Chondrocyte (in vitro differentiated cells): ENCODE results near the gene SDR42E2. TPM values are rescaled to one million over a fixed set of nuclear protein-coding genes. Genes with fewer than 3 reads are reported as not detected.

Source experiments
- DNase-seq: peaks from one replicate; pipeline ENCODE4 v3.0.0; 2021; ENCODE audit warnings: mixed read lengths, low spot score
- H3K27ac Mint-ChIP-seq: one replicate; pipeline ENCODE4 v1.8.0; 2021; ENCODE audit warnings: mild to moderate bottlenecking, moderate library complexity, mixed read lengths; ENCODE audit not compliant: unreplicated experiment
- H3K27me3 Mint-ChIP-seq: 2 replicates; pipeline ENCODE4 v1.8.0; 2021; ENCODE audit warnings: low read depth, mixed read lengths
- H3K36me3 Mint-ChIP-seq: 2 replicates; pipeline ENCODE4 v1.8.0; 2021; ENCODE audit warnings: low read depth, mixed read lengths
- H3K4me1 Mint-ChIP-seq: 2 replicates; pipeline ENCODE4 v1.8.0; 2021; ENCODE audit warnings: low read depth, mild to moderate bottlenecking, mixed read lengths
- H3K4me3 Mint-ChIP-seq: one replicate; pipeline ENCODE4 v1.8.0; 2021; ENCODE audit warnings: mild to moderate bottlenecking, moderate library complexity, mixed read lengths; ENCODE audit not compliant: unreplicated experiment
- H3K9me3 Mint-ChIP-seq: 2 replicates; pipeline ENCODE4 v1.8.0; 2021; ENCODE audit warnings: low read depth, mixed read lengths
- total RNA-seq: library from RNA; stranded (reverse); gene quantifications from 3 replicates; pipeline ENCODE4 v1.2.1, GENCODE V29; 2021
- TF ChIP-seq, protein P1 (sequence below): fragments of 200-600 bp; sonication (generic); IDR thresholded peaks from 2 replicates; pipeline ENCODE4 v1.5.0; 2021; ENCODE audit warnings: antibody characterized with exemption, mild to moderate bottlenecking, moderate library complexity

Gene SDR42E2
- total RNA-seq, 1 donor from 2014 or later = not detected

DNA sequence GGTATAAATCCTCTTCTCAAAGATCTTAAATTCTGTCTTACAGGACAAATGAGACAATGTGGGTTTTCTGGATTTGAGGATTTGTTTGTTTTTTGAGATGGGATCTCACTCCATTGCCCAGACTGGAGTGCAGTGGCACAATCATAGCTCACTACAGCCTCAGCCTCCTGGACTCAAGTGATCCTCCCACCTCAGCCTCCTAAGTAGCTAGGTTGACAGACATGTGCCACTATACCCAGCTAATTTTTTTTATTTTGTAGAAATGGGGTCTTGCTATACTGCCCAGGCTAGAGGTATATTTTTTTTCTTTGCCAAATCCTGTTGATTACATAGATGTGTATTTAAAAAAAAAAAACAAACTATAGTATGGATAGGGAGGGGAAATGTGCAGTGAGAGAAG is 31.8 kb upstream of the SDR42E2 start:
- peaks cover 12% of the 10 kb centered on the region for H3K27me3 Mint-ChIP-seq

DNA sequence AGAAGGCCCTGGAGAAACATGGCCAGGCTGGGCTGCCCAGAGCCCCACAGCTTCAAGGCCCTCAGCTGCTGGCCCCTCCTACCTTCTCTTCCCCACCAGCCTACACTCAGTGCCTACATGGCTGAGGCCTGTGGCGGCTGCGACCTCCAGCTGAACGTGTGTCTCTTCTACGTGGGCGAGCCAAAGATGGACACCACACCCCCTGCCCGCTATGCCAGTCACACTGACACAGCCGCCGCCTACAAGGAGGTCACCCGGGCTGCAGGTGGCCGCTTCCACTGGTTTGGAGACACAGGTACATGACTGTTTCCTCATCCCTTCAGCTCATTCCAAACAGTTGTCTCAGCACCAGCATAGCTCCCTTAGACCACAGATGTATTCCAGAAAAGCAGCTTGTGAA is 29.5 kb upstream of the SDR42E2 start:
- Mint-ChIP-seq H3K4me1 (no peaks in the 10 kb centered on the region), H3K27ac (no peak overlapping the region), H3K4me3 (no peak overlapping the region), H3K9me3 (peaks cover 5% of the 10 kb centered on the region), H3K36me3 (no peaks in the 10 kb centered on the region), H3K27me3 (peaks cover 24% of the 10 kb centered on the region)
- TF ChIP-seq, protein P1, sequence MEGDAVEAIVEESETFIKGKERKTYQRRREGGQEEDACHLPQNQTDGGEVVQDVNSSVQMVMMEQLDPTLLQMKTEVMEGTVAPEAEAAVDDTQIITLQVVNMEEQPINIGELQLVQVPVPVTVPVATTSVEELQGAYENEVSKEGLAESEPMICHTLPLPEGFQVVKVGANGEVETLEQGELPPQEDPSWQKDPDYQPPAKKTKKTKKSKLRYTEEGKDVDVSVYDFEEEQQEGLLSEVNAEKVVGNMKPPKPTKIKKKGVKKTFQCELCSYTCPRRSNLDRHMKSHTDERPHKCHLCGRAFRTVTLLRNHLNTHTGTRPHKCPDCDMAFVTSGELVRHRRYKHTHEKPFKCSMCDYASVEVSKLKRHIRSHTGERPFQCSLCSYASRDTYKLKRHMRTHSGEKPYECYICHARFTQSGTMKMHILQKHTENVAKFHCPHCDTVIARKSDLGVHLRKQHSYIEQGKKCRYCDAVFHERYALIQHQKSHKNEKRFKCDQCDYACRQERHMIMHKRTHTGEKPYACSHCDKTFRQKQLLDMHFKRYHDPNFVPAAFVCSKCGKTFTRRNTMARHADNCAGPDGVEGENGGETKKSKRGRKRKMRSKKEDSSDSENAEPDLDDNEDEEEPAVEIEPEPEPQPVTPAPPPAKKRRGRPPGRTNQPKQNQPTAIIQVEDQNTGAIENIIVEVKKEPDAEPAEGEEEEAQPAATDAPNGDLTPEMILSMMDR = no peak
- no peak for DNase-seq

More for the DNA sequence above, 31.8 kb upstream of the SDR42E2 start:
- Mint-ChIP-seq H3K4me3 (no peak overlapping the region), H3K36me3 (no peaks in the 10 kb centered on the region), H3K9me3 (peaks cover 5% of the 10 kb centered on the region), H3K27ac (no peak overlapping the region), H3K4me1 (no peaks in the 10 kb centered on the region)
- TF ChIP-seq, protein P1 = no peak
- no peak for DNase-seq

DNA sequence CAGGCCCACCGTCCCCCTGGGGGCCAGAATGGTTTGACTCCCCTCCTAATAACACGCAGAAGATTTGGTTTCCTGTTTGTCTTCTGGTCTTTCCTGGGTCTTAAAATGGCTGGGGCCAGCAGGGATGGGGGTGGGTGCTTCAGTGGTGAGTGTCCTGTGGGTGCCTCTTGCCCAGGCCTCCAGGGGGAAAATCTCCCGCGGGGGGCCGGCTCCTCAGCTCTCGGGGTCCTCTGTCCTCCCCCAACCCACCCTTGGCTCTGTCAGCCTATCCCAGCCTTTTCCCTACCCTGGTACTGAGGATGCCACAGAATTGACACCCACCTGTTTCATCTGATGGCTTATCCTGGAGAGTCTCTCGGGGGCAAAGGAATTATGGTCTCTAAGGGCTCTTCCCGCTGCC is 23.8 kb upstream of the SDR42E2 start:
- no peaks in the 10 kb centered on the region for H3K4me1 Mint-ChIP-seq

DNA sequence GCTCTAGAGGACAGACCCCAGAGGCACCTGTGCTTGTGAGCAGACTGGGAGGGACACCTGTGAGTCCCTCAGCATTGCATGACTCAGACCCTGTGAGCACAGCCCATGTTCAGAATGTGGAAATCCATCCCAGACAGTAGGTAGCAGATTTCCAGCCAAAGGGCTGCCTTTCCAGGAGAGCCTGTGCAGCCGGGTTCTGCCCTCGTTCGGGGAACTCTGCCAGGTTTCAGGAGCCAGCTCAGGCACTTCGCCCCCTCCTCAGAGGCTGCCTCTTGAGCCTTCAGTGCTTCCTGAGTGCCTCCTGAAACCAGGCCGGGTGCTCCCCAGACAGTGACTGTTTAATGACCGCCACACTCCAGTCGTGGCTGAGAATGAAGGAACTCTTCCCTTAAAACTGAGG is 23.3 kb upstream of the SDR42E2 start:
- peaks cover 32% of the 10 kb centered on the region for H3K27me3 Mint-ChIP-seq
- no peak overlapping the region for H3K27ac Mint-ChIP-seq
- H3K4me1 Mint-ChIP-seq = no peaks in the 10 kb centered on the region
- TF ChIP-seq, protein P1 = no peak
- no peak overlapping the region for H3K4me3 Mint-ChIP-seq
- no peak for DNase-seq
- H3K36me3 Mint-ChIP-seq = no peaks in the 10 kb centered on the region
- no peaks in the 10 kb centered on the region for H3K9me3 Mint-ChIP-seq

More for the DNA sequence above, 23.8 kb upstream of the SDR42E2 start:
- TF ChIP-seq, protein P1 = no peak
- no peaks in the 10 kb centered on the region for H3K9me3 Mint-ChIP-seq
- H3K36me3 Mint-ChIP-seq = no peaks in the 10 kb centered on the region
- no peak overlapping the region for H3K27ac Mint-ChIP-seq
- no peak for DNase-seq
- H3K27me3 Mint-ChIP-seq = peaks cover 30% of the 10 kb centered on the region
- no peak overlapping the region for H3K4me3 Mint-ChIP-seq

DNA sequence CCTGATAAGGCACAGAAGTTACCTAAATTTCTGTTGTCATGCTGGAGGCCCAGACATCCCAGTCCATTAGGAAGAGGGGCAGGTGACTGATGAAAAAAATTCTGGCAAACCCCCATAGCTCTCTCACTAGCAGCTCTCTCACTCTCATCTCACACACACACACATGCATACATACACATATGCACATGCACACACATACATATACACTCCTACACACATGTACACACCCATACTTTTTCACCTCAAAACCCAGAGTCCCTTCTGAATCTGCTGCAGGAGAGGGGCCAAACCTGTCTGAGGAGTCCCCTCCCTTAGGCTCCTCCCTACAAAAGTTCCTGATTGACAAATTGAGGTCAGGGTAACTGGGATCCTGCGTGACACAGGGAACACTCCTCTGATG is 22.6 kb upstream of the SDR42E2 start:
- TF ChIP-seq, protein P1 = no peak
- no peak overlapping the region for H3K27ac Mint-ChIP-seq
- H3K4me3 Mint-ChIP-seq = no peak overlapping the region
- peaks cover 36% of the 10 kb centered on the region for H3K27me3 Mint-ChIP-seq
- no peaks in the 10 kb centered on the region for H3K4me1 Mint-ChIP-seq
- no peaks in the 10 kb centered on the region for H3K36me3 Mint-ChIP-seq
- no peaks in the 10 kb centered on the region for H3K9me3 Mint-ChIP-seq
- no peak for DNase-seq
